Stimulated activated CD8-positive, alpha-beta memory T cell treated with anti-CD3 and anti-CD28 coated beads, Interleukin-12 subunit alpha, Interleukin-12 subunit beta, amount 100 ng/mL, for 24 hours (primary cell): Measurements from ENCODE around the gene CLTB.

Experiments
- DNase-seq: peaks from one replicate; pipeline ENCODE4 v3.0.0-alpha.2; 2020; ENCODE audit errors: extremely low read depth

CLTB gene

GRCh38 chr5:176382721-176383120 is 33.6 kb downstream of the CLTB start:
- DNase-seq, result no peak

- DNase-seq, result no peak
Measured at GRCh38 chr5:176381979-176382378, 34.4 kb downstream of the CLTB start.

GRCh38 chr5:176381423-176381822 is 34.9 kb downstream of the CLTB start:
- no peak for DNase-seq

GRCh38 chr5:176379881-176380280 is 36.5 kb downstream of the CLTB start:
- DNase-seq, result no peak

- DNase-seq, result no peak
Measured at GRCh38 chr5:176373100-176373818, 43.1 kb downstream of the CLTB start.

GRCh38 chr5:176371621-176372539 is 44.5 kb downstream of the CLTB start:
- no peak for DNase-seq

GRCh38 chr5:176369934-176370711 is 46.2 kb downstream of the CLTB start:
- DNase-seq, result no peak

- no peak for DNase-seq
Measured at GRCh38 chr5:176368726-176369125, 47.6 kb downstream of the CLTB start.

GRCh38 chr5:176366232-176366894 is 50.0 kb downstream of the CLTB start:
- no peak for DNase-seq

- peak; percentile 47 for DNase-seq
Measured at GRCh38 chr5:176365351-176366231, 50.7 kb downstream of the CLTB start, which contains the start of gene ARL10. ARL10 (plus strand) TSS chr5:176365487; CDS start chr5:176365564, 77 bp downstream.

GRCh38 chr5:176364765-176365350 is 51.5 kb downstream of the CLTB start:
- no peak for DNase-seq

GRCh38 chr5:176362233-176362490 is 54.2 kb downstream of the CLTB start:
- DNase-seq, result no peak

- DNase-seq, result peak; percentile 83
Measured at GRCh38 chr5:176361437-176362232, 54.7 kb downstream of the CLTB start, which contains the start of gene KIAA1191. KIAA1191 (minus strand) TSS chr5:176361764; CDS start chr5:176359508, 2,256 bp downstream.

GRCh38 chr5:176360894-176361436 is 55.4 kb downstream of the CLTB start:
- DNase-seq, result no peak

GRCh38 chr5:176359658-176360057 is 56.7 kb downstream of the CLTB start:
- no peak for DNase-seq

GRCh38 chr5:176356179-176356566 is 60.2 kb downstream of the CLTB start:
- DNase-seq, result no peak

GRCh38 chr5:176355400-176356178 is 60.8 kb downstream of the CLTB start:
- DNase-seq, result no peak

GRCh38 chr5:176353533-176353932 is 62.8 kb downstream of the CLTB start:
- DNase-seq, result no peak
